Mucosa of descending colon (tissue), 3 donors: ENCODE measurements around the gene IMPG2. TPM values are rescaled to one million over a fixed set of nuclear protein-coding genes. Genes with fewer than 3 reads are reported as not detected.

Experiments
- ATAC-seq: fragments of 200-7000 bp; cut with Tn5 transposase; one replicate; pipeline ENCODE4 v1.9.1; 2020; ENCODE audit warnings: mild to moderate bottlenecking, moderate library complexity
- DNase-seq, 3 donors: peaks; one replicate each; pipeline ENCODE4 v3.0.0-alpha.2; 2020
- H3K36me3 ChIP-seq: fragments of 200-600 bp; one replicate; pipeline ENCODE4 v1.8.0; 2021; ENCODE audit warnings: low read depth, mild to moderate bottlenecking
- H3K4me1 ChIP-seq: fragments of 200-600 bp; one replicate; pipeline ENCODE4 v1.8.0; 2021; ENCODE audit warnings: low read depth, mild to moderate bottlenecking
- H3K4me3 ChIP-seq: fragments of 200-600 bp; one replicate; pipeline ENCODE4 v1.8.0; 2021; ENCODE audit warnings: mild to moderate bottlenecking
- H3K9me3 ChIP-seq: fragments of 200-600 bp; one replicate; pipeline ENCODE4 v1.8.0; 2021; ENCODE audit warnings: mild to moderate bottlenecking
- intact Hi-C, 2 donors: fragments of 100-400 bp; cut with DNase I in 1 of 2; cut with micrococcal nuclease in 1 of 2; formaldehyde crosslinking; loops; one replicate each; pipeline versions ENCODE4 v1.11.0 to v1.11.1; 2022; cut with DNase I, micrococcal nuclease
- total RNA-seq, 3 donors: library from RNA; stranded (reverse); fragmentation: NEBNext Ultra II Directional in 2 of 3; extraction: Animal tissue kit (Norgen Biotek cat#: 25700) in 2 of 3; gene quantifications; one replicate each; pipeline versions ENCODE4 v1.2.1 to v1.2.4, GENCODE V29; 2021 to 2023
- TF ChIP-seq, protein P1 (sequence below): fragments of 200-600 bp; IDR thresholded peaks from one replicate; pipeline ENCODE4 v1.8.0; 2022; ENCODE audit warnings: antibody characterized with exemption, mild to moderate bottlenecking
- donor health status: DM: no; HTN: no; CAD: no; lungs with moderate emphysema.
- donor health status: DM: no; HTN: no; CAD: no.
- donor health status: DM: no; HTN: yes; CAD: no.

The IMPG2 gene
- total RNA-seq, 3 donors from 2014 or later = 0.09 to 0.22 (median 0.12) TPM

DNA sequence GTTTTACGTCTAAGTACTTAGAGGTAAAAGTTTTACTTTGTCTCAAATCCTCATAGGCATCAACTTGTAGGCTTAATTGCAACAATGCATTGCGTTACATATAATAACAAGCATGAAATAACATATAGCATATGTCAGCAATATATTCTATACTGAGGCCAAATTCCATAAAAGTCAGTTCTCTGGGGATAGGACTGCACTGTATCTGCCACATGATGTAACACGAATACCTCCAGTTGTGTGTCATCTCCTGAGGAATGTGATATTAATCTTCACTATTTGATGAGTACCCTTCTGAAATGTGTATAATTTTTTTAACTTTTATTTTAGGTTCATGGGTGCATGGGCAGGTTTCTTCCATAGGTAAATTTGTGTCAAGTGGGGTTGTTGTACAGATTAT lies 126.4 kb downstream of the IMPG2 start:
- TF ChIP-seq, protein P1, sequence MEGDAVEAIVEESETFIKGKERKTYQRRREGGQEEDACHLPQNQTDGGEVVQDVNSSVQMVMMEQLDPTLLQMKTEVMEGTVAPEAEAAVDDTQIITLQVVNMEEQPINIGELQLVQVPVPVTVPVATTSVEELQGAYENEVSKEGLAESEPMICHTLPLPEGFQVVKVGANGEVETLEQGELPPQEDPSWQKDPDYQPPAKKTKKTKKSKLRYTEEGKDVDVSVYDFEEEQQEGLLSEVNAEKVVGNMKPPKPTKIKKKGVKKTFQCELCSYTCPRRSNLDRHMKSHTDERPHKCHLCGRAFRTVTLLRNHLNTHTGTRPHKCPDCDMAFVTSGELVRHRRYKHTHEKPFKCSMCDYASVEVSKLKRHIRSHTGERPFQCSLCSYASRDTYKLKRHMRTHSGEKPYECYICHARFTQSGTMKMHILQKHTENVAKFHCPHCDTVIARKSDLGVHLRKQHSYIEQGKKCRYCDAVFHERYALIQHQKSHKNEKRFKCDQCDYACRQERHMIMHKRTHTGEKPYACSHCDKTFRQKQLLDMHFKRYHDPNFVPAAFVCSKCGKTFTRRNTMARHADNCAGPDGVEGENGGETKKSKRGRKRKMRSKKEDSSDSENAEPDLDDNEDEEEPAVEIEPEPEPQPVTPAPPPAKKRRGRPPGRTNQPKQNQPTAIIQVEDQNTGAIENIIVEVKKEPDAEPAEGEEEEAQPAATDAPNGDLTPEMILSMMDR = no peak
- DNase-seq (no peak), ATAC-seq (no peak)
- H3K4me1 ChIP-seq = peaks cover 2% of the 10 kb centered on the region
- no peaks in the 10 kb centered on the region for H3K36me3 ChIP-seq
- no peaks in the 10 kb centered on the region for H3K9me3 ChIP-seq
- intact Hi-C loops = no loop called here
- H3K4me3 ChIP-seq = no peak overlapping the region

DNA sequence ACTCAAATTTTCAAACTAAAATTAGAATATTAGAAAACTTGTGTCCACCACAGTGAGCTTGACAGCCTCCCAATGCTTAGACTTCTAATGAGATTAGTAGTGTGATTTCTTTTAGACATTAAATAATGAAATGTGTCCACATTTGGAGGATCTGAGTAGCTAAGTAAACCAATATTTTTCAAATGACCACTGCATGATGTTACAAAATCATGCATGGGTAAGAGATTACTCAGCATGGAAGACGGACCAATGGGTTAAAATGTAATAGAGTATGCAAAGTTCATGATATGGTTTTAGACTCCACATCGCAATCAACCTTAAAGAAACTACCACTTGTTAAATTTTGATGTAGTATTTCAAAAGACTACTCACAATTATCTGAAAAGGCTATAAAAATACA lies 130.6 kb downstream of the IMPG2 start:
- TF ChIP-seq, protein P1 = no peak
- intact Hi-C loops = no loop called here
- H3K9me3 ChIP-seq = no peaks in the 10 kb centered on the region
- H3K4me1 ChIP-seq = no peaks in the 10 kb centered on the region
- ATAC-seq = no peak
- DNase-seq = no peak
- H3K36me3 ChIP-seq = no peaks in the 10 kb centered on the region
- H3K4me3 ChIP-seq = no peak overlapping the region

DNA sequence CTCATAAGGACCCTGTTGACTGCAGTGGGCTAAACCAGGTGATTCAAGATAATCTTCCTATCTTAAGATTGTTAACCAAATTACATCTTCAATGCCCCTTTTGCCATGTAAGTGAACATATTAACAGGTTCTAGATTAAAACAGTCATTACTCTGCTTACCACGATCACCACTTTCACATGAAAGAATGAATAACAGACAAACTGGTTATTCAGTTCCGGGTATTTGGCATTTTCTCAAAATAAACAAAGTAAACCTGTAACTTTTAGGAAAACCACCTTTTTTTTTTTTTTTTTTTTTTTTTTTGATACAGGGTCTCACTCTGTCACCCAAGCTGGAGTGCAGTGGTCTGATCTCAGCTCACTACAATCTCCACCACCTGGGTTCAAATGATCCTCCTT lies 131.2 kb downstream of the IMPG2 start:
- H3K9me3 ChIP-seq = no peaks in the 10 kb centered on the region
- no peaks in the 10 kb centered on the region for H3K36me3 ChIP-seq
- H3K4me3 ChIP-seq = no peak overlapping the region
- no peak for DNase-seq
- no peak for ATAC-seq
- TF ChIP-seq, protein P1 = no peak
- H3K4me1 ChIP-seq = no peaks in the 10 kb centered on the region
- intact Hi-C loops = no loop called here

DNA sequence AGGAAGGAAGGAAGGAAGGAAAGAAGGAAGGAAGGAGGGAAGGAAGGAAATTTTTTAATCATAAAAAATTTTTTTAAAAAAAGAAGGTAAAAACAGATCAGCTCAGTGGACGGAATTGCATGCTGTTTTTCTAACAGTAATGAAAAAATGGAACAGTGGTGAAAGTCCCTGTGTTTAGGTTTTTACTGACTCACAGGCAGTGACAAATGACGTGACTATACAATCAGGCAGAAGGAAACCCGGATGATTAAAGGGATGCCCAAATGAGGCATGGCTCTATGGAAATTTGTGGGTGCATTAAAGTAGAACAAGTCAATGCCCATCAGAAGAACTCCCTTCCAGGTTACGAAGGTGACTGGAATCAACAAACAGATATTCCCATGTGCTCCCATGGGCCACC lies 135.0 kb downstream of the IMPG2 start:
- TF ChIP-seq, protein P1 = no peak
- Histone ChIP-seq H3K4me1 (no peaks in the 10 kb centered on the region), H3K36me3 (no peaks in the 10 kb centered on the region), H3K4me3 (no peak overlapping the region), H3K9me3 (no peaks in the 10 kb centered on the region)
- intact Hi-C loops = no loop called here
- ATAC-seq (no peak), DNase-seq (no peak)

DNA sequence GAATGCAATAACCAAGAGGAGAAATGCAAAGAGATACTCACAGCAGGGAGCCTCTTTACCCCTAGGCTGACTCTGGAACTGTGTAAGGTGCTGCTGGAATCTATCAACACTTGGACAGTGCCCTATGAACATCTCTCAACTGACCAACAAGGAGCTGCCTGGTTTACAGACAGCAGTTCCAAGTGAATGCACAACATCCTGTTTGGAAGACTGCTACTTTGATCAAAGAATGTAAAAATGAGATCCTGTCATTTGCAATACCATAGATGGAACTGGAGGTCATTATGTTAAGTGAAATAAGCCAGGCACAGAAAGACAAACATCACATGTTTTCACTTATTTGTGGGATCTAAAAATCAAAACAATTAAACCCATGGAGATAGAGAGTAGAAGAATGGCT lies 136.3 kb downstream of the IMPG2 start:
- intact Hi-C loops = no loop called here
- Histone ChIP-seq H3K36me3 (no peaks in the 10 kb centered on the region), H3K9me3 (no peaks in the 10 kb centered on the region), H3K4me1 (no peaks in the 10 kb centered on the region), H3K4me3 (no peak overlapping the region)
- TF ChIP-seq, protein P1 = no peak
- ATAC-seq (no peak), DNase-seq (no peak)

DNA sequence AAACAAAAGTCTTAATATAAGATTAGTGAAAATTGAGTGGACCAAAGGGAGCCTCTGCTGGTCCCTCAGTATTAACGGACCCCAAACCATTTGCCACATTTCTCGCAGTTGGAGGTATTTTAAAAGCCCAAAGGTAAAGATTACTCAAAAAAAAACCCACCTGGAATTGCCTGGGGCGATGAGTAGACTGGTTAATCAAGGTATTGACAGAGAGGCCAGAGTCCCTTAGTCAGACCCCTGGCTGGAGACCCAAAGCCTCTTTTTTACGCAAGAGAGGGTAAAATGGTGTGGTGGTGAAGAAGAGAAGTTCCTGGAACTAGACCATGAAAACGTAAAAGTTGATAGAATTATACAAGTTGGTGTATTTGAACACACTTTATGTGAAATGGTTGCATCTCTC lies 137.2 kb downstream of the IMPG2 start:
- Histone ChIP-seq H3K4me3 (no peak overlapping the region), H3K4me1 (no peaks in the 10 kb centered on the region), H3K36me3 (no peaks in the 10 kb centered on the region), H3K9me3 (no peaks in the 10 kb centered on the region)
- TF ChIP-seq, protein P1 = no peak
- ATAC-seq (no peak), DNase-seq (no peak)
- intact Hi-C loops = no loop called here
